ENCODE data around the gene NLGN3.

NLGN3 gene

GRCh38 chrX:71217298-71217697, 72.7 kb downstream of the NLGN3 start:
- DNase-seq = no peak

Measured in NCI-H345 (cell line).